CD4-positive, alpha-beta memory T cell (primary cell): ENCODE data around the gene PBX1. TPM values are rescaled to one million over a fixed set of nuclear protein-coding genes. Genes with fewer than 3 reads are reported as not detected.

Experiments
- CTCF ChIA-PET: fragments of 350-600 bp; sonication (Branson Sonifier 250); formaldehyde crosslinking; loops from one replicate; lab custom pipeline; 2021; ENCODE audit warnings: inconsistent platforms; ENCODE audit not compliant: partially characterized antibody; lab: Charles Lee
- POLR2A ChIA-PET: fragments of 350-600 bp; sonication (Branson Sonifier 250); formaldehyde crosslinking; loops from one replicate; lab custom pipeline; 2021; ENCODE audit not compliant: partially characterized antibody; lab: Charles Lee
- DNase-seq, 5 donors: peaks; one replicate each; pipeline versions ENCODE4 v3.0.0 to v3.0.0-alpha.2; 2020 to 2022; ENCODE audit warnings: mixed read lengths in 1 of 5
- H3K27ac ChIP-seq: one replicate; pipeline ENCODE4 v1.7.0; 2013; ENCODE audit warnings: low read depth, low read length
- H3K27me3 ChIP-seq: 2 replicates; pipeline ENCODE4 v1.7.0; 2013; ENCODE audit warnings: mild to moderate bottlenecking, low read length, moderate library complexity; ENCODE audit not compliant: insufficient read depth
- H3K36me3 ChIP-seq: 2 replicates; pipeline ENCODE4 v1.7.0; 2013; ENCODE audit warnings: mild to moderate bottlenecking, low read length, moderate library complexity; ENCODE audit not compliant: insufficient read depth
- H3K4me1 ChIP-seq: 2 replicates; pipeline ENCODE4 v1.7.0; 2013; ENCODE audit warnings: mild to moderate bottlenecking, low read length, moderate library complexity; ENCODE audit not compliant: insufficient read depth
- H3K4me3 ChIP-seq, 2 donors: one replicate each; pipeline ENCODE4 v1.7.0; 2013; ENCODE audit warnings: low read length in 2 of 2, mild to moderate bottlenecking in 1 of 2
- H3K9me3 ChIP-seq, 2 donors: one replicate each; pipeline ENCODE4 v1.7.0; 2013; ENCODE audit warnings: low read length in 2 of 2, control low read depth in 1 of 2; ENCODE audit not compliant: control insufficient read depth in 1 of 2
- H3K27ac Mint-ChIP-seq, 7 donors: one replicate each; pipeline ENCODE4 v1.8.0; 2020 to 2021; ENCODE audit warnings: mixed read lengths in 7 of 7, mild to moderate bottlenecking in 6 of 7, inconsistent platforms in 3 of 7, moderate library complexity in 3 of 7
- H3K27me3 Mint-ChIP-seq, 2 donors: one replicate each; pipeline ENCODE4 v1.8.0; 2020 to 2021; ENCODE audit warnings: mixed read lengths in 2 of 2
- H3K36me3 Mint-ChIP-seq, 2 donors: one replicate each; pipeline ENCODE4 v1.8.0; 2020 to 2021; ENCODE audit warnings: mixed read lengths in 2 of 2, inconsistent platforms in 1 of 2, mild to moderate bottlenecking in 1 of 2
- H3K4me1 Mint-ChIP-seq, 4 donors: one replicate each; pipeline ENCODE4 v1.8.0; 2020 to 2021; ENCODE audit warnings: mixed read lengths in 4 of 4, mild to moderate bottlenecking in 1 of 4
- H3K4me3 Mint-ChIP-seq, 8 donors: one replicate each; pipeline ENCODE4 v1.8.0; 2020 to 2021; ENCODE audit warnings: mixed read lengths in 8 of 8, mild to moderate bottlenecking in 7 of 8, moderate library complexity in 6 of 8, inconsistent platforms in 3 of 8
- H3K9me3 Mint-ChIP-seq, 8 donors: one replicate each; pipeline ENCODE4 v1.8.0; 2020 to 2021; ENCODE audit warnings: mixed read lengths in 8 of 8, mild to moderate bottlenecking in 5 of 8, inconsistent platforms in 3 of 8, moderate library complexity in 1 of 8
- intact Hi-C: fragments of 100-400 bp; cut with micrococcal nuclease; formaldehyde crosslinking; loops from one replicate; pipeline ENCODE4 v1.15.1; 2023
- polyA plus RNA-seq, 2 donors: library from polyadenylated mRNA; unstranded; fragments of 300-500 nt; fragmentation: Illumina TruSeq; gene quantifications; one replicate each; pipeline ENCODE4 v1.2.3, GENCODE V29; 2021
- total RNA-seq, 2 experiments: library from RNA; stranded (reverse); gene quantifications; one replicate each; pipeline ENCODE4 v1.2.3, GENCODE V29; 2021

Gene PBX1
- total and polyA plus RNA-seq, 4 experiments from 2014 or later, result 0.06 to 0.70 (median 0.53) TPM; not detected in 1

- Histone ChIP-seq H3K4me3 (no peak overlapping the region), H3K27ac (no peak overlapping the region), H3K4me1 (no peaks in the 10 kb centered on the region), H3K9me3 (no peaks in the 10 kb centered on the region), H3K36me3 (no peaks in the 10 kb centered on the region), H3K27me3 (no peaks in the 10 kb centered on the region)
- Mint-ChIP-seq H3K4me1 (no peaks in the 10 kb centered on the region), H3K9me3 (peaks cover 0 to 4% (median 0%) of the 10 kb centered on the region in 8 donors), H3K36me3 (no peaks in the 10 kb centered on the region), H3K27ac (no peak overlapping the region), H3K4me3 (no peak overlapping the region), H3K27me3 (peaks cover 0 to 2% of the 10 kb centered on the region in 2 donors)
- intact Hi-C loops, result no loop called here
- ChIA-PET POLR2A (no interaction called here), CTCF (no interaction called here)
- DNase-seq, result no peak
These were observed 49.7 kb downstream of the PBX1 start for GRCh38 chr1:164608651-164609057.

GRCh38 chr1:164609089-164609488 is 50.1 kb downstream of the PBX1 start:
- CTCF ChIA-PET, result no interaction called here
- no peaks in the 10 kb centered on the region for H3K36me3 Mint-ChIP-seq
- intact Hi-C loops, result no loop called here

GRCh38 chr1:164610538-164611222 is 51.7 kb downstream of the PBX1 start:
- H3K27me3 Mint-ChIP-seq, result peaks cover 0 to 2% of the 10 kb centered on the region in 2 donors
- H3K4me3 ChIP-seq, result no peak overlapping the region
- H3K9me3 Mint-ChIP-seq, result peaks cover 0 to 3% (median 0%) of the 10 kb centered on the region in 8 donors
- ChIA-PET POLR2A (no interaction called here), CTCF (interaction anchor here (1.0 kb wide), 1 partner anchor 8 kb away, joined by 3 read pairs; no protein-coding TSS in a partner anchor)
- no peak overlapping the region for H3K27ac ChIP-seq
- H3K27ac Mint-ChIP-seq, result no peak overlapping the region
- no peaks in the 10 kb centered on the region for H3K36me3 Mint-ChIP-seq
- H3K4me3 Mint-ChIP-seq, result peak overlapping the region in 1 of 8 donors; percentile 62
- intact Hi-C loops, result no loop called here
- no peaks in the 10 kb centered on the region for H3K4me1 ChIP-seq
- H3K9me3 ChIP-seq, result no peaks in the 10 kb centered on the region
- no peaks in the 10 kb centered on the region for H3K36me3 ChIP-seq
- DNase-seq, result no peak
- H3K4me1 Mint-ChIP-seq, result no peaks in the 10 kb centered on the region
- no peaks in the 10 kb centered on the region for H3K27me3 ChIP-seq

More at GRCh38 chr1:164609089-164609488, 50.1 kb downstream of the PBX1 start:
- H3K27me3 ChIP-seq, result no peaks in the 10 kb centered on the region
- Mint-ChIP-seq H3K4me3 (no peak overlapping the region), H3K9me3 (peaks cover 0 to 4% (median 0%) of the 10 kb centered on the region in 8 donors), H3K27ac (no peak overlapping the region), H3K27me3 (peaks cover 0 to 2% of the 10 kb centered on the region in 2 donors), H3K4me1 (no peaks in the 10 kb centered on the region)
- H3K4me1 ChIP-seq, result no peaks in the 10 kb centered on the region
- H3K27ac ChIP-seq, result no peak overlapping the region
- no peaks in the 10 kb centered on the region for H3K36me3 ChIP-seq
- DNase-seq, result no peak
- H3K9me3 ChIP-seq, result no peaks in the 10 kb centered on the region
- H3K4me3 ChIP-seq, result no peak overlapping the region
- POLR2A ChIA-PET, result no interaction called here

GRCh38 chr1:164611754-164612642 is 53.0 kb downstream of the PBX1 start:
- no peaks in the 10 kb centered on the region for H3K36me3 Mint-ChIP-seq
- Histone ChIP-seq H3K27ac (no peak overlapping the region), H3K9me3 (no peaks in the 10 kb centered on the region), H3K36me3 (no peaks in the 10 kb centered on the region), H3K4me3 (no peak overlapping the region), H3K4me1 (no peaks in the 10 kb centered on the region), H3K27me3 (no peaks in the 10 kb centered on the region)
- ChIA-PET CTCF (interaction anchor here (1.3 kb wide), 1 partner anchor 12 kb away, joined by 3 read pairs; no protein-coding TSS in a partner anchor), POLR2A (no interaction called here)
- no peaks in the 10 kb centered on the region for H3K4me1 Mint-ChIP-seq
- intact Hi-C loops, result no loop called here
- peaks cover 0 to 1% of the 10 kb centered on the region in 2 donors for H3K27me3 Mint-ChIP-seq
- H3K27ac Mint-ChIP-seq, result no peak overlapping the region
- peaks cover 0 to 3% (median 0%) of the 10 kb centered on the region in 8 donors for H3K9me3 Mint-ChIP-seq
- DNase-seq, result no peak
- no peak overlapping the region for H3K4me3 Mint-ChIP-seq

- POLR2A ChIA-PET, result no interaction called here
- H3K27me3 ChIP-seq, result no peaks in the 10 kb centered on the region
These were observed 54.2 kb downstream of the PBX1 start for GRCh38 chr1:164613176-164613575.

GRCh38 chr1:164614316-164614715 is 55.3 kb downstream of the PBX1 start:
- CTCF ChIA-PET, result no interaction called here
- POLR2A ChIA-PET, result no interaction called here
- H3K36me3 Mint-ChIP-seq, result no peaks in the 10 kb centered on the region
- no peak overlapping the region for H3K27ac Mint-ChIP-seq
- no peaks in the 10 kb centered on the region for H3K4me1 ChIP-seq
- H3K36me3 ChIP-seq, result no peaks in the 10 kb centered on the region
- H3K4me1 Mint-ChIP-seq, result no peaks in the 10 kb centered on the region
- intact Hi-C loops, result no loop called here
- no peak for DNase-seq
- no peak overlapping the region for H3K27ac ChIP-seq
- no peaks in the 10 kb centered on the region for H3K27me3 Mint-ChIP-seq
- H3K4me3 Mint-ChIP-seq, result no peak overlapping the region
- H3K9me3 Mint-ChIP-seq, result peaks cover 0 to 3% (median 0%) of the 10 kb centered on the region in 8 donors
- no peaks in the 10 kb centered on the region for H3K27me3 ChIP-seq
- no peak overlapping the region for H3K4me3 ChIP-seq
- no peaks in the 10 kb centered on the region for H3K9me3 ChIP-seq

More at GRCh38 chr1:164613176-164613575, 54.2 kb downstream of the PBX1 start:
- CTCF ChIA-PET, result interaction anchor here (1.3 kb wide), 1 partner anchor 11 kb away, joined by 3 read pairs; no protein-coding TSS in a partner anchor
- no peak overlapping the region for H3K27ac Mint-ChIP-seq
- Histone ChIP-seq H3K9me3 (no peaks in the 10 kb centered on the region), H3K4me1 (no peaks in the 10 kb centered on the region), H3K4me3 (no peak overlapping the region), H3K27ac (no peak overlapping the region), H3K36me3 (no peaks in the 10 kb centered on the region)
- intact Hi-C loops, result no loop called here
- H3K4me3 Mint-ChIP-seq, result no peak overlapping the region
- H3K9me3 Mint-ChIP-seq, result peaks cover 0 to 3% (median 0%) of the 10 kb centered on the region in 8 donors
- no peaks in the 10 kb centered on the region for H3K27me3 Mint-ChIP-seq
- no peak for DNase-seq
- no peaks in the 10 kb centered on the region for H3K36me3 Mint-ChIP-seq
- H3K4me1 Mint-ChIP-seq, result no peaks in the 10 kb centered on the region
